Anterior cingulate cortex (tissue), 58 donors: ENCODE data around the gene ALPI.

Source experiments
- DNase-seq, 58 donors: peaks; one replicate each; lab custom pipeline; 2025; lab: John Stamatoyannopoulos, UW

Gene ALPI

GRCh38 chr2:232458661-232459418 lies 2.9 kb downstream of the ALPI start:
- no peak for DNase-seq

DNA sequence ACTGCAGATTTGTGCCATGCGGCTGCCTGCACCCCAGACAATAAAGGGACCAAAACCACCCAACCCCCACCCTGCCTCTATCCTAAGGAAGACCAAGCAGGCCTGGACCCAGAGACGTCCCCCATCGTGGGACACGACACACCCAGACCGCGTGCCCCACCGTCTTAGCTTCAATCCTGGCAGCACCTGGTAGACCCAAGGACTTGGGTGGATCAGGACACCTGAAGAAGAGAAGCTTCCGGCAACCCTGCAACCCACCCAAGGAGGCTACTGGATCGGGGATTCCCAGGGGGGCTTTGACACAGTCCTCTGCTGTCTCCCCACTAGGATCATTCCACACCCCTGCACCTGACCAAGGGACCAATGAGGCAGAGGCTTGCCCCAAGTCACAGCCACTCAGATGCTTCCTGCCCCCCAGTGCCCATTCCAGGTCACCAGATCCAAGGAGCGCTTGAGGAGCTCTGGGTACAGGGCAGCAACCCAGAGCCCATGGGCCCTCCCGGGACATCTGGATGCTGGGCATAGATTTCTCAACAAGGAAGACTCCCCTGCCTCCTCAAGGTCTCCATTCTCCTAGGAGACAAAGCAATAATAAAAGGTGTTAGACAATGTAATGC lies 3.6 kb downstream of the ALPI start:
- no peak for DNase-seq

GRCh38 chr2:232460171-232460570 lies 4.2 kb downstream of the ALPI start:
- DNase-seq: no peak

- no peak for DNase-seq
Observed at GRCh38 chr2:232463701-232464543, 8.0 kb downstream of the ALPI start.

DNA sequence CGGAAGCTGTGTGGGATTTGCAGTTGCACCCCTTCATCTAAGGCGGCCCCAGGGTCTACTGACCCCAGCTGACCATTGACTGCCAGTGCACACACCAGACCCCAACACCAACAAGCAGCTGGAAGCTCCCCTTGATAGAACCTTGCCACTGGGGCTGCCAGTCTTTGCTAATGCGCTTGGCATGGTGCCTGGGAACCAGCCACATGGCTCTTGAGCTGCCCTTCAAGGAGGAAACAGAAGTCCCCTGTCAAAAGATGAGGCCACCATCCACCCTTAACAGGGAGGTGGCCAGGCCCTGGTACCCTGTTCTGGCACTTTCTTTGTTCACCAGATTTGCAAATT lies 8.6 kb downstream of the ALPI start:
- DNase-seq: no peak

DNA sequence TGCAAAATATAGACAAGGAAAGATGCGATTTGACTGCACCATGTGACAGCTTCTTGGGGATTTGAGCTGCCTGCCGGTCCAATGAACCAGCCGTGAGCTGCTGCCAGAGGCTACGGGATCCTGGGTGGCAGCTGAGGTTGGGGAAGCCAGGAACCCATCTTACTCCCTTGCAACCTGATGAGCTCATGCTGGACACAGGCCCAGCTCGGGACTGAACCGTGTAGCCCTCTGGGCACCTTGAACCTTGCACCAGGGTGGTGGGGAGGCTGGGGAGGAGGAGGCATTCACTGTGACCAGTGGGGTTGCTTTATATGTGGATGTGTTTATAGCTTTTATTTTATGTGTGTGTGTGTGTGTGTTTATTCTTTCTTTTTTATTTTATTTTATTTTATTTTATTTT lies 9.1 kb downstream of the ALPI start:
- DNase-seq: no peak

GRCh38 chr2:232466221-232466620 lies 10.3 kb downstream of the ALPI start:
- DNase-seq: no peak

DNA sequence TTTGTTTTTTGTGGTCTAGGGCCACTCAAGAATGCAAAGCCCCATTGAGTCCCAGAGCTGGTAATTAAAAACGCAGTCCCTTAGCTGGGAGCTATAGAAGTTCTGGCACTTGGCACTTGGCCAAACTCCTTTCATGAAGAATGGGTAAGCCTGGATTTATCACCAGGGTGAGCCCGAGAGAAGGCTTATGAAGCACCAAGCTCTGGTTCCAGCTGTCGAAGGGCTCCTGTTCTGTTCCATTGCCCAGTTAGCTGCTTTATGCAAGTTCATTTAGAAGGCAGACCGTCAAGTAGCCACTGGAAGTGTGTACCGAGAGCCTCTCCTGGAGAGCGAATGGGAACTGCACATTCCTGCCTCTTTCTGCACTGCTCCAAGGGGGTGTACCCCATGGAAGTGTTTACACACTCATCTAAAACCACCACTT lies 17.5 kb downstream of the ALPI start:
- no peak for DNase-seq

GRCh38 chr2:232476045-232476444 lies 20.1 kb downstream of the ALPI start:
- DNase-seq: no peak

DNA sequence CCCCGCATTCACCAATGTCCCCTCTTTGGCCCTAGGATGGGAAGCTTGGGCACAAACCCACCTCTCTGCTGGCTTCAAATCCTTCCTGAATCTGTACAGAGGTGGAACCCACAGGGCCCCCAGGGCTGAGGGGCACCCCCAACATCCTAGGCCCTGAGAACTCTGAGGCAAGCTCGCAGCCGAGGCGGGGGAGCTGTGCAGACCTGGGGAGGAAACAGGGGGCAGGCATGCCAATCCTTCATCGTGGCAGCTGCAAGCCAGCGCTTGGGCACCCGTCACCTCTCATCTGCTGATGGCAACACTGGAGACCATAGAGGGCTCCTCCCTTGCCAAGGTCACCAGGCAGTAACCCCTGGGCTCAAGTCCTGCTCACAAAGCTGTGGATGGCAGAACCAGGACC lies 20.8 kb downstream of the ALPI start:
- DNase-seq: no peak

DNA sequence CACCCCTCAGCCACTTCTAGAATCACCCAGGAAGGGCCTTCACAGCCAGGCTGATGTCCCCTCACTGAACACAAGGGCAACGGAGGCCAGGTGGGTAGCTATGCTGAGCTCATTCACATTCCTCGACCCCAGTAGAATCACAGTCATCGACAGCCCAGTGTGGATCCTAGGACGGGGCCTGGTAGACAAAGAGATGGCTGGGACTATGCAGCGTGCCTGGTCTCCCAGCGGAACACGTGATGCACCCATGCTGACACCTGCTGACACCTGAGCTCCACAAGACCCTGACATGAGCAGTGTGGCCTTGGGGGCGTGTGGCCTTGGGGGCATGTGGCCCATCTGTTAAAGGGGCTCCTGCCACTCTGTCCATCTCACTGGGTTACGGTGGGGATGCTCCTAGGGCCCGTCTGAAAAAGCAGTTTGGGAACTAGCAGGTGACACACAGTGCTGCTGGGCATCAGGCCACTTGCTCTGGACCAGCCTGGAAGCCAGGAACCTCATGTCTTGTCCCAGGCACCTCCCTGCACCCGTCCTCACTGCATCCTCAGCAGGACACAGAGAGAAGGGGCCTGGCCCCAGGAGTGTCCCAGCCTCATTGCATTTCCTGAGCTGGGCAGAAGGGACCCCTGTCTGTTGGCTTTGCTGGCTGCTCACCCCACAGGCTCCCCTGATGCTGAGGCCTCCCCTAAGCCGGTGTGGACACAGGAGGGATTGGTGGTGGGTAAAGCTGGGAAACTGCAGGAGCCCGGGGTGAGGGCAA lies 22.0 kb downstream of the ALPI start:
- no peak for DNase-seq

GRCh38 chr2:232478571-232479340 lies 22.8 kb downstream of the ALPI start:
- DNase-seq: no peak

DNA sequence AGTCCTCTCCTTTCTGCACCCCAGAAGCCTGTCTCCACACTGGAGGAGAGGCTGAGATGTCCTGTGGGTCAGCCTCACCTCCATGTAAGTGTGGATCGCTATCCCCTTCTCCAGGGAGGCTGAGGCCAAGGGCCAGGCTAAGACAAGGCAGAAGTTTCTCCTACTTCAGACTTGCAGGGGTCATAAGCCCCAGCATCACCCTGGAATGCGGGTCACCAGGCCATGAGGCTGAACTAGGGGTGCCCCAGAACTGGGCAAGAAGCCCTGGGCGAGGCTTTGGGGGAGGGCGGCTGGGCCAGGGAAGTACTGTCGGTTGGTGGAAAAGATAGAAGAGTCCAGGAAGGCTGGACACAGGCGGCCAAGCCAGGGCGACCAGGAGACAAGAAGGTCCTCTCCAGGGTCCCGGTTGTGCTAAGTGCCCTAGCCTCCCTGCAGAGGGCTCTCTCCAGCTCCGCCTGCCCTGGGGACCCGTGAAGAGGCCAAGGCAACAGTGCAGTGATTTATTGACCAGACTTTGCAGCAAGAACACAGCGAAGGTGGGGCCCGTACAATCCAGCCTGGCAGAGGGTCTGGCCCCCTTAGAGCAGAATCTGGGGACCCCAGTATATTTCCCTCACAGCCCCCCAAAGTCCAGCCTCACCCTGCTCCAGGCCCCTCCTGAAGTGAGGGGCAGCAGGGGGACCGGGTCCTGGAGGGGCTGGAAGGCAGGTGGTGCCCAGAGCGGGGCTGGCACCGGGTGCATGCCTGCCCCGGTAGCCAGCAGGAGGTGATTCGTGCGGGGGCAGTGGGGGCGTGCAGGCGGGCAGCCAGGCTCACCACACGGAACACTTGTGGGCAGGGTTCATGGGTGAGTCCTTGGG lies 23.6 kb downstream of the ALPI start:
- no peak for DNase-seq

GRCh38 chr2:232480201-232481190 lies 24.5 kb downstream of the ALPI start:
- no peak for DNase-seq

- DNase-seq: no peak
Observed at GRCh38 chr2:232481322-232482140, 25.6 kb downstream of the ALPI start.

- DNase-seq: no peak
Observed at GRCh38 chr2:232482301-232483238, 26.6 kb downstream of the ALPI start.
